DMS 273 treated with DMSO at 0.1 percent for 48 hours (cell line): ENCODE measurements around the gene FHOD3.
"Not testable (repeated sequence)": the region's sequence is repeated elsewhere in the genome, so short reads cannot be mapped to it uniquely, and the experiment has no call there.

ENCODE experiments used
- DNase-seq: peaks from one replicate; lab custom pipeline; 2025; lab: John Stamatoyannopoulos, UW

Gene FHOD3

GRCh38 chr18:36786686-36787085, 489.2 kb downstream of the FHOD3 start:
- DNase-seq: no peak

DNA sequence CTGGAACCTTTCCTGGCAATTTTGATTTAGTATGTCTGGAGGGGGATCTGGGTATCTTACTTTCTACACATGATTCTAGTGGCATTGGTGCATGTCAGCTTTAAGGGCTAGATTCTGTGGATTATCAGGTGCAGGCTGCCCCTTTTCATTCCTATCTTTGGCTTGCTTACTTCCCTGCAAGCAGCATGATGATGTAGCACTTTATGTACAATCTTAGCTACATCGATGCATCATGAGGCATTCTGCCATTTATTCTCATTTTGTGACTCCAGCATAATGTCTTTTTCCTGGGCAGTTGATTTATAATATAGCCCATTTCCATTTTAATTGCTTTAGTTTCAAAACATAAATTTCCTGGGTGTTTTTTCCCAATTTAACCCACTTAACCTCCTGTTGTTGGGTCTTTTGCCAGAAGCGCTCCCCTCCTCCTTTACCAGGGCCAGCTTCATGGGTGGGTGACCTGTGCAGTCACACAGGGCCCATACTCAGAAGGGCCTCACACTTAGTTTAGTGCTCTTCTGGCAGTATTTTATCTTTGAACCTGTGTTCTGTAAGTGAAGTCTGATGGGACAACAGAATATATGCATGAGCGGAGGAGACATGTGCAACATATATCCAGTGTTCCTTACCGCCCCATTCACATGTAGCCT, 495.2 kb downstream of the FHOD3 start:
- no peak for DNase-seq

DNA sequence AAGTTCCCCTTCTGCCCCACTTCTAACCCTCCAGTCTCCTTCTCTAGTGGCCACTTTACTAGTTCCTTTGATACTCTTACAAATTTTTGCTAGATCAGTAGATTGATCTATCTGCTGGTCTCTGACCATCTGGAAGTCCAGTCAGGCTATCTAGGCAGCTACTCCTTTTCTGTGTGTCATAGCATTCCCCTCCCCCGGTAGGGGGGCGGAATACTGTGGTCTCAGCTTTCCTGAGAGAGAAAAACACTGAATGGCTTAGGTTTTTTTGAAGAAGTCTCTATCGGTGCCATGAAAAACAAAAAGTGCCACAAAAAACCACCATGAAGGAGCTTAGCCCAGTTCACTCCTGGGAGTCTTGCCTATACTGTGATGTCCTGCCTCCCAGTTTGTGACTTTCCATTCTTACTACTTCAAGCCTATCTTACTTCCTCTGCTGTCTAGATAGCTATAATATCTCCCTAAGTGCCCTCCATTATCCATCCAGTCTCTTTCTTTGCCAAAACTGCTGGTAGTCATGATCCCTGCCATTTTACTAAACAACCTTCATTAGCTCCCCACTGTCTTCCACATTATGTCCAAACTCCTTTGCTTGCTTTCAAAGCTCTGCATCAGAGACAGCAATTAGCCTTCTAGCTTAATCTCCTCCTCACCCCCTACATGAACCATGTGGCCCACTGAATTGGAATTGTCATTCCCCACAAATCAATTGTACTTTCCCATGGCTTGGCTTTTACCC, 501.4 kb downstream of the FHOD3 start:
- DNase-seq: no peak

DNA sequence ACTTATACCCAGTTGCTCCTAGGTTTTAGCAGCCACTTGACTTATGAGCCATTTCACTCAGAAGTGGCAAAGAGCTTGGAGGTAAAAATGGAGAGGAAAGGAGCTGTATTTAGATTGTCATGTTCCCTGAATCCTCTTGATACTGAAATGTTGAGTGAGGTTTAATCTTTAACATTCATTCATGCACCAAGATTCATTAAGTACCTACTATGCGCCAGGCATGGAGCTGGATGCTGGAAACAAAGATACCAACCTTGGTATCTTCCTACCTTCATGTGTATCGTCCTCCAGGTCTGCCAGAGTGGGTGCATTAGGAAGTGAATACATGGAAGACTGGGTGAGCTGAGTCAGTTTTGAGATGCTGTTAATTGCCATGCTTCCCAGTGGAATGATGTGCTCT, 507.6 kb downstream of the FHOD3 start:
- no peak for DNase-seq

GRCh38 chr18:36808681-36809080, 511.2 kb downstream of the FHOD3 start:
- DNase-seq: no peak

GRCh38 chr18:36809590-36810381, 512.3 kb downstream of the FHOD3 start:
- DNase-seq: peak; percentile 29

GRCh38 chr18:36811430-36811829, 513.9 kb downstream of the FHOD3 start:
- no peak for DNase-seq

GRCh38 chr18:36811955-36812354, 514.4 kb downstream of the FHOD3 start:
- no peak for DNase-seq

DNA sequence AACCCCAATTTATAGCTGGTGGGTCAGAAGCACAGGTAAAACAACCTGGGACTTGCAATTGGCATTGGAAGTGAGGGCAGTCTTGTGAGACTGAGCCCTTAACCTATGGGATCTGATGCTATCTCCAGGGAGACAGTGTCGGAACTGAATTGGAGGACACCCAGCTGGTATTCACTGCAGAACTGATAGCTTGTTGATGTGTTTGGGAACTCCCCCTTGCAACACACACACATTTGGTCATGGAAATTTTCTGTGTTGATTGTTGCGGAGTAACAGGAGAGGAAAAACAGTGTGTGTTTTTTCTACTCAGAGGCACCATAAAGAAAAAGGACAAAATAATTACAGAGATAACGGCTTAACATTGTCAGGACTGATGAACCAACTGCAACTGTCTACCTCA, 515.2 kb downstream of the FHOD3 start:
- DNase-seq: no peak

- DNase-seq: no peak
These were observed 515.7 kb downstream of the FHOD3 start for GRCh38 chr18:36813101-36813775.

DNA sequence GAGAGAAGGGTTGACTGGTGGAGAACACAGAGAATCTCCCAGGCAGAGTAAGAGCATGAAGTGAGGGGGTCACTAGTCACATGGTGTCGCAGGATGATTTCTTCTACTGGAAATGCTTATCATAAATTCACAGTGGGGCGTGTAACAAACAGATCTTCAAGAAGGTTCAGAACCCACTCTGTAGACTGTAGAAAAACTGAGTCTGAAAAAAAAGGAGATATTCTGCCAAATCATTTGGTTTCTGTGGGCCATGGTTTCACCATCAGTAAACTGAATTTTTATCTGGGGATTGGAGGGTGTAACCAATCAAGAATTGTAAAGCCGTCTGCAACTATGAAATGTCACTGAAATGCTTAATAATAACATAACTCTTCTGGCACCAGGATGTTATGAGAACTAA, 516.3 kb downstream of the FHOD3 start:
- no peak for DNase-seq

GRCh38 chr18:36814994-36815393, 517.5 kb downstream of the FHOD3 start:
- peak; percentile 42 for DNase-seq

DNA sequence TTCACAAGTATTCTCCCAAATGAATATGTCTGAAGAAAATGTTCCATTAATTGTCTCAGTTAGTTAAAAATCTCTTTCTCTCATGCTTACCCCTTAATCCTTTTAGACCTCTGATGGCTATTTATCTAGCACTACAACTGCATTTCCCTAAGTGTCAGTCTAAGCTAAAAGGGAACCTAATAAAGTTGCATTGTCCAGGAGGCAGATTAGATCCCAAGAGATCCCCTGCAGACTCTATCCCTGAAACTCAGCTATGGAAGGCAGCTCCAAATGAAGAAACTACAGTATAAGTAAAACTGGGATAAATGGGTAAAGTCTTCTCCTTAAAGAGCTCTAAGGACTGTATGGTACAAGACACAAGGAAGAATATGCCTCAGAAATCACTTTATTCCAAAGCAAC, 518.6 kb downstream of the FHOD3 start:
- DNase-seq: not testable (repeated sequence)

GRCh38 chr18:36817039-36817438, 519.5 kb downstream of the FHOD3 start:
- no peak for DNase-seq

- no peak for DNase-seq
These were observed 521.1 kb downstream of the FHOD3 start for GRCh38 chr18:36818652-36819051.

- DNase-seq: no peak
These were observed 522.1 kb downstream of the FHOD3 start for GRCh38 chr18:36819621-36820020.

- DNase-seq: no peak
These were observed 524.2 kb downstream of the FHOD3 start for GRCh38 chr18:36821681-36822080.

- DNase-seq: no peak
These were observed 528.0 kb downstream of the FHOD3 start for GRCh38 chr18:36825526-36825925.

- no peak for DNase-seq
These were observed 529.0 kb downstream of the FHOD3 start for GRCh38 chr18:36826556-36826955.

- DNase-seq: peak; percentile 27
These were observed 530.7 kb downstream of the FHOD3 start for GRCh38 chr18:36828157-36828629.

GRCh38 chr18:36828630-36829361, 531.3 kb downstream of the FHOD3 start, which contains the start of the genes KIAA1328 and TPGS2:
KIAA1328 (plus strand) TSS chr18:36829127; CDS start chr18:36829139, 12 bp downstream.
TPGS2 (minus strand) TSS chr18:36829002; CDS start chr18:36828767, 235 bp downstream.
- peak; percentile 73 for DNase-seq
